H1 (cell line): ENCODE measurements around the gene ZNF292. TPM values are rescaled to one million over a fixed set of nuclear protein-coding genes. Genes with fewer than 3 reads are reported as not detected.

Experiments
- CTCF ChIA-PET: fragments of 300-600 bp; sonication (Branson Sonifier 250); formaldehyde crosslinking; loops from one replicate; lab custom pipeline; 2021; ENCODE audit not compliant: partially characterized antibody; lab: Charles Lee
- POLR2A ChIA-PET: fragments of 300-600 bp; sonication (Branson Sonifier 250); formaldehyde crosslinking; loops from one replicate; lab custom pipeline; 2021; ENCODE audit warnings: inconsistent platforms; ENCODE audit not compliant: partially characterized antibody; lab: Charles Lee
- DNase-seq, 2 experiments: peaks; one replicate each; pipeline versions ENCODE4 v3.0.0 to v3.0.0-alpha.2; 2010 to 2022; ENCODE audit warnings: low spot score in 2 of 2, low read depth in 1 of 2, mixed read lengths in 1 of 2
- FAIRE-seq: peaks from 2 replicates; lab custom pipeline; 2011; peaks lifted over from hg19 to GRCh38; lab: Jason Lieb, UNC
- H2AFZ ChIP-seq: 2 replicates; pipeline ENCODE4 v1.8.1; 2012; ENCODE audit warnings: low read length, inconsistent platforms
- H2AK5ac ChIP-seq: 2 replicates; pipeline ENCODE4 v1.6.1; 2013; ENCODE audit warnings: low read depth, low read length
- H2BK120ac ChIP-seq: replicated peaks from 2 replicates; pipeline ENCODE3; 2013; ENCODE audit warnings: low read depth, low read length, inconsistent platforms
- H2BK12ac ChIP-seq: 2 replicates; pipeline ENCODE4 v1.6.1; 2013; ENCODE audit warnings: low read depth, low read length
- H2BK15ac ChIP-seq: 2 replicates; pipeline ENCODE4 v1.6.1; 2013; ENCODE audit warnings: low read length
- H2BK20ac ChIP-seq: 2 replicates; pipeline ENCODE4 v1.6.1; 2013; ENCODE audit warnings: low read length
- H2BK5ac ChIP-seq: 2 replicates; pipeline ENCODE4 v1.6.1; 2013; ENCODE audit warnings: low read depth, low read length
- H3K14ac ChIP-seq: 2 replicates; pipeline ENCODE4 v1.6.1; 2013; ENCODE audit warnings: inconsistent platforms; ENCODE audit not compliant: insufficient read length
- H3K18ac ChIP-seq: 2 replicates; pipeline ENCODE4 v1.6.1; 2013; ENCODE audit warnings: low read length; ENCODE audit errors: extremely low read depth
- H3K23ac ChIP-seq: 2 replicates; pipeline ENCODE4 v1.6.1; 2013; ENCODE audit warnings: inconsistent platforms; ENCODE audit not compliant: insufficient read length
- H3K23me2 ChIP-seq: 2 replicates; pipeline ENCODE4 v1.6.1; 2013; ENCODE audit warnings: low read depth, low read length
- H3K27ac ChIP-seq: 2 replicates; pipeline ENCODE4 v1.6.1; 2011; ENCODE audit warnings: low read depth, low read length, inconsistent platforms
- H3K27me3 ChIP-seq, 4 experiments: replicated peaks in 1 of 4; 1 replicate in 1 of 4; 2 replicates in 3 of 4; pipeline versions ENCODE4 v1.6.1 to v1.8.1; 2011 to 2013; ENCODE audit warnings: low read length in 3 of 4, mild to moderate bottlenecking in 3 of 4, inconsistent platforms in 2 of 4, mixed read lengths in 2 of 4, moderate library complexity in 1 of 4; ENCODE audit not compliant: control insufficient read depth in 3 of 4, insufficient read depth in 3 of 4; ENCODE audit errors: extremely low read depth in 1 of 4
- H3K36me3 ChIP-seq, 4 experiments: 2 replicates each; pipeline versions ENCODE4 v1.6.1 to v1.8.1; 2011 to 2013; ENCODE audit warnings: mild to moderate bottlenecking in 4 of 4, low read length in 3 of 4, moderate library complexity in 2 of 4, control low read depth in 1 of 4, inconsistent platforms in 1 of 4; ENCODE audit not compliant: insufficient read depth in 4 of 4, control insufficient read depth in 2 of 4
- H3K4ac ChIP-seq: replicated peaks from 2 replicates; pipeline ENCODE3; 2013; ENCODE audit warnings: low read length, low read depth, mixed read lengths, inconsistent platforms; ENCODE audit not compliant: insufficient read length
- H3K4me1 ChIP-seq, 4 experiments: replicated peaks in 1 of 4; 1 replicate in 1 of 4; 2 replicates in 3 of 4; pipeline versions ENCODE4 v1.6.1 to v1.8.1; 2011 to 2013; ENCODE audit warnings: low read length in 3 of 4, inconsistent platforms in 2 of 4, mixed read lengths in 1 of 4; ENCODE audit not compliant: insufficient read depth in 4 of 4, control insufficient read depth in 3 of 4
- H3K4me2 ChIP-seq, 2 experiments: 2 replicates each; pipeline versions ENCODE4 v1.6.1 to v1.8.1; 2011 to 2013; ENCODE audit warnings: low read depth in 2 of 2, low read length in 2 of 2, control low read depth in 1 of 2, inconsistent platforms in 1 of 2, mild to moderate bottlenecking in 1 of 2; ENCODE audit not compliant: insufficient read depth in 1 of 2
- H3K4me3 ChIP-seq, 4 experiments: fragments of 200-600, 300-600 bp in 1 of 4; sonication (generic), shearing (Covaris generic), sonication (Bioruptor Twin) in 1 of 4; 2 replicates each; pipeline versions ENCODE4 v1.5.1 to v1.8.1; 2011 to 2016; ENCODE audit warnings: low read length in 4 of 4, low read depth in 3 of 4, control low read depth in 2 of 4, inconsistent platforms in 2 of 4, mild to moderate bottlenecking in 2 of 4, mixed read lengths in 1 of 4, moderate library complexity in 1 of 4; ENCODE audit not compliant: insufficient read depth in 2 of 4; ENCODE audit errors: extremely low read depth in 1 of 4
- H3K56ac ChIP-seq: replicated peaks from 2 replicates; pipeline ENCODE3; 2013; ENCODE audit warnings: low read depth, mild to moderate bottlenecking, mixed read lengths, low read length, inconsistent platforms; ENCODE audit not compliant: insufficient read length
- H3K79me1 ChIP-seq: 2 replicates; pipeline ENCODE4 v1.6.1; 2013; ENCODE audit warnings: low read depth, low read length, control low read depth
- H3K79me2 ChIP-seq, 2 experiments: 2 replicates each; pipeline versions ENCODE4 v1.6.1 to v1.8.1; 2012 to 2013; ENCODE audit warnings: low read length in 2 of 2, mild to moderate bottlenecking in 2 of 2, inconsistent platforms in 1 of 2; ENCODE audit not compliant: insufficient read depth in 2 of 2, control insufficient read depth in 1 of 2
- H3K9ac ChIP-seq, 4 experiments: replicated peaks in 1 of 4; 1 replicate in 1 of 4; 2 replicates in 3 of 4; pipeline versions ENCODE4 v1.6.1 to v1.8.1; 2011 to 2013; ENCODE audit warnings: low read depth in 3 of 4, low read length in 3 of 4, control low read depth in 2 of 4, mild to moderate bottlenecking in 2 of 4, moderate library complexity in 2 of 4, inconsistent platforms in 1 of 4; ENCODE audit errors: extremely low read depth in 1 of 4
- H3K9me3 ChIP-seq, 2 experiments: 2 replicates each; pipeline versions ENCODE4 v1.6.1 to v1.8.1; 2012 to 2013; ENCODE audit warnings: mild to moderate bottlenecking in 2 of 2, moderate library complexity in 2 of 2, control low read depth in 1 of 2, inconsistent platforms in 1 of 2, low read depth in 1 of 2, low read length in 1 of 2, mixed read lengths in 1 of 2; ENCODE audit not compliant: insufficient read depth in 2 of 2
- H4K20me1 ChIP-seq, 2 experiments: replicated peaks in 1 of 2; 2 replicates each; pipeline versions ENCODE3 to v1.8.1; 2011 to 2013; ENCODE audit warnings: inconsistent platforms in 2 of 2, low read length in 2 of 2, mild to moderate bottlenecking in 1 of 2; ENCODE audit not compliant: insufficient read depth in 2 of 2, control insufficient read depth in 1 of 2
- H4K5ac ChIP-seq: 2 replicates; pipeline ENCODE4 v1.6.1; 2013; ENCODE audit warnings: low read length, low read depth, mixed read lengths, inconsistent platforms; ENCODE audit not compliant: insufficient read length
- H4K8ac ChIP-seq: 2 replicates; pipeline ENCODE4 v1.8.0; 2013; ENCODE audit warnings: mild to moderate bottlenecking, moderate library complexity, low read length, inconsistent platforms; ENCODE audit not compliant: insufficient read depth; ENCODE audit errors: extremely low read depth
- H4K91ac ChIP-seq: replicated peaks from 2 replicates; pipeline ENCODE3; 2013; ENCODE audit warnings: low read length, mixed read lengths, inconsistent platforms; ENCODE audit not compliant: insufficient read length
- ATF3 ChIP-seq: IDR thresholded peaks from 2 replicates; pipeline ENCODE4 v1.6.1; 2011; ENCODE audit warnings: low read depth, mild to moderate bottlenecking, low read length; ENCODE audit not compliant: insufficient read depth
- CREB1 ChIP-seq: IDR thresholded peaks from 2 replicates; pipeline ENCODE4 v1.6.1; 2012; ENCODE audit warnings: inconsistent platforms
- GTF2F1 ChIP-seq: IDR thresholded peaks from 2 replicates; pipeline ENCODE4 v1.6.1; 2012; ENCODE audit warnings: low read depth, low read length, improper control_type of control experiment, borderline replicate concordance
- PHF8 ChIP-seq: fragments of 200-600 bp; sonication (generic); conservative IDR thresholded peaks from 2 replicates; pipeline ENCODE4 v1.7.1; 2012; ENCODE audit warnings: low read depth, mild to moderate bottlenecking, inconsistent platforms, low read length, moderate library complexity
- RNF2 ChIP-seq: fragments of 200-900, 300-1000 bp; sonication (generic); IDR thresholded peaks from 2 replicates; pipeline ENCODE4 v1.7.1; 2016; ENCODE audit warnings: borderline replicate concordance, low read depth, mild to moderate bottlenecking, antibody characterized with exemption, low read length; ENCODE audit not compliant: poor library complexity, severe bottlenecking; ENCODE audit errors: missing control alignments
- RXRA ChIP-seq: IDR thresholded peaks from 2 replicates; pipeline ENCODE4 v1.6.1; 2011; ENCODE audit warnings: low read depth, mild to moderate bottlenecking, low read length, moderate library complexity; ENCODE audit not compliant: insufficient read depth
- TAF1 ChIP-seq: IDR thresholded peaks from 2 replicates; pipeline ENCODE4 v1.6.1; 2011; ENCODE audit warnings: mild to moderate bottlenecking, low read depth, low read length
- TCF12 ChIP-seq: IDR thresholded peaks from 2 replicates; pipeline ENCODE4 v1.6.1; 2011; ENCODE audit warnings: low read depth, mild to moderate bottlenecking, low read length
- WGBS, 2 experiments: shearing (Covaris generic) in 1 of 2; methylation state at CpG; one replicate each; pipeline versions ENCODE4 v1.1.6 to v1.1.7; 2013 to 2015; ENCODE audit warnings: low lambda C conversion rate in 2 of 2, mixed read lengths in 2 of 2, inconsistent platforms in 1 of 2, low coverage in 1 of 2, missing lambda C conversion rate in 1 of 2; ENCODE audit not compliant: insufficient replicate concordance in 2 of 2, insufficient coverage in 1 of 2, insufficient read length in 1 of 2; ENCODE audit errors: extremely low coverage in 1 of 2, missing lambda C conversion rate in 1 of 2; 5-methylcytosine and 5-hydroxymethylcytosine counted together
- polyA plus RNA-seq, 7 experiments: library from polyadenylated mRNA; depleted of rRNA in 3 of 7; stranded (reverse) in 5 of 7; unstranded in 2 of 7; fragments of >200 nt in 5 of 7; fragments of 200-250 nt in 2 of 7; gene quantifications; 1 replicate in 5 of 7; 2 replicates in 1 of 7; 4 replicates in 1 of 7; pipeline versions ENCODE4 v1.2.1 to v1.2.3, GENCODE V29; 2011 to 2013; ENCODE audit warnings: missing spikeins in 2 of 7, mixed read lengths in 2 of 7
- total RNA-seq: library from RNA; stranded (reverse); fragmentation: NEBNext Ultra II Directional; extraction: Animal tissue kit (Norgen Biotek cat#: 25700); gene quantifications from 2 replicates; pipeline ENCODE4 v1.2.1, GENCODE V29; 2021

Gene ZNF292
- total and polyA plus RNA-seq, 2 of the 8 experiments (the other 6 are each of a cell fraction or from before 2014, with no cell fraction given): 6.8 to 44.2 TPM

GRCh38 chr6:87199787-87200186, 44.4 kb downstream of the ZNF292 start:
- Histone ChIP-seq H3K18ac (no peak overlapping the region), H3K27ac (no peak overlapping the region), H3K79me2 (peaks cover 10 to 98% of the 10 kb centered on the region in 2 experiments; a peak in 3 of 4 replicates), H2AK5ac (no peak overlapping the region), H3K4me3 (no peak overlapping the region), H3K4ac (no peak overlapping the region), H2AFZ (no peak overlapping the region), H3K23ac (no peak overlapping the region), H2BK15ac (no peak overlapping the region), H2BK20ac (no peak overlapping the region), H2BK120ac (no peak overlapping the region), H4K91ac (no peak overlapping the region), H3K36me3 (no peaks in the 10 kb centered on the region; a peak in 1 of 8 replicates), H4K5ac (no peak overlapping the region), H3K79me1 (peaks cover 3% of the 10 kb centered on the region; the same call in 1 of the 2 replicates), H3K23me2 (no peaks in the 10 kb centered on the region), H4K20me1 (peaks cover 4 to 7% of the 10 kb centered on the region in 2 experiments), H2BK12ac (no peak overlapping the region), H3K27me3 (no peaks in the 10 kb centered on the region), H3K56ac (no peak overlapping the region), H3K4me2 (no peak overlapping the region), H3K9ac (no peak overlapping the region), H3K9me3 (no peaks in the 10 kb centered on the region), H3K14ac (no peak overlapping the region), H2BK5ac (no peak overlapping the region), H3K4me1 (peaks cover 0 to 16% (median 6%) of the 10 kb centered on the region in 4 experiments; a peak in 4 of 7 replicates), H4K8ac (no peak overlapping the region)
- CTCF ChIA-PET: no interaction called here
- FAIRE-seq (no peak), DNase-seq (no peak)
- WGBS, 2 experiments: 100% methylated on average over 1 of the region's 1 CpG; no CpG with 5 or more reads in 1 of the 2 experiments
- POLR2A ChIA-PET: interaction anchor here (1.1 kb wide), 1 partner anchor 9 kb away, joined by 3 read pairs; no protein-coding TSS in a partner anchor
- TF ChIP-seq CREB1 (no peak), PHF8 (no peak), TCF12 (no peak), RNF2 (no peak), GTF2F1 (no peak), RXRA (no peak), ATF3 (no peak), TAF1 (no peak)
